PC-3 (cell line): ENCODE data around the gene RAB11FIP4. TPM values are rescaled to one million over a fixed set of nuclear protein-coding genes. Genes with fewer than 3 reads are reported as not detected.

ENCODE experiments used
- ATAC-seq: fragments of 200-7000 bp; cut with Tn5 transposase; 2 replicates; pipeline ENCODE4 v1.9.1; 2020; ENCODE audit warnings: mild to moderate bottlenecking, moderate library complexity
- BruUV-seq: library from RNA; stranded (reverse); fragments of 400-500 nt; replicated peaks from 2 replicates; lab custom pipeline; 2021; lab: Mats Ljungman, UMichigan
- CTCF ChIA-PET: fragments of 300-600 bp; sonication (Branson Sonifier 250); formaldehyde crosslinking; loops from one replicate; lab custom pipeline; 2022; ENCODE audit warnings: antibody characterized with exemption; lab: Charles Lee
- POLR2A ChIA-PET: fragments of 300-600 bp; sonication (Branson Sonifier 250); formaldehyde crosslinking; loops from one replicate; lab custom pipeline; 2022; ENCODE audit warnings: antibody characterized with exemption; ENCODE audit not compliant: unreplicated experiment; lab: Charles Lee
- DNase-seq: peaks from one replicate; pipeline ENCODE4 v3.0.0-alpha.2; 2015
- H2AFZ ChIP-seq: fragments of 300-600 bp; sonication (generic); 2 replicates; pipeline ENCODE4 v1.6.0; 2016; ENCODE audit warnings: antibody characterized with exemption, low read length
- H3F3A ChIP-seq: fragments of 300-600 bp; sonication (generic); one replicate; pipeline ENCODE4 v1.6.0; 2017; ENCODE audit warnings: antibody characterized with exemption, low read length, control low read depth, mild to moderate bottlenecking; ENCODE audit not compliant: unreplicated experiment
- H3K27ac ChIP-seq: fragments of 300-600 bp; sonication (generic); 2 replicates; pipeline ENCODE4 v1.5.1; 2016; ENCODE audit warnings: mild to moderate bottlenecking, low read length
- H3K27me3 ChIP-seq: fragments of 300-600 bp; sonication (generic); 2 replicates; pipeline ENCODE4 v1.6.1; 2016; ENCODE audit warnings: low read length, mixed read lengths
- H3K36me3 ChIP-seq: fragments of 300-600 bp; sonication (generic); 2 replicates; pipeline ENCODE4 v1.6.1; 2016; ENCODE audit warnings: low read depth, mixed run types, low read length, mixed read lengths
- H3K4me1 ChIP-seq: fragments of 300-600 bp; sonication (generic); 2 replicates; pipeline ENCODE4 v1.5.1; 2016; ENCODE audit warnings: low read length; ENCODE audit not compliant: insufficient read depth
- H3K4me2 ChIP-seq: fragments of 300-600 bp; sonication (generic); 2 replicates; pipeline ENCODE4 v1.6.0; 2016; ENCODE audit warnings: low read length
- H3K4me3 ChIP-seq: fragments of 300-600 bp; sonication (generic); 2 replicates; pipeline ENCODE4 v1.5.1; 2016; ENCODE audit warnings: mild to moderate bottlenecking, low read length, mixed read lengths
- H3K79me2 ChIP-seq: fragments of 300-600 bp; sonication (generic); 2 replicates; pipeline ENCODE4 v1.6.1; 2017; ENCODE audit warnings: low read length, mixed read lengths
- H3K9ac ChIP-seq: fragments of 300-600 bp; sonication (generic); 2 replicates; pipeline ENCODE4 v1.6.0; 2016; ENCODE audit warnings: mild to moderate bottlenecking, low read length
- H3K9me2 ChIP-seq: fragments of 300-600 bp; sonication (generic); replicated peaks from 2 replicates; pipeline ENCODE4 v1.6.1; 2016; ENCODE audit warnings: mixed run types, low read length, mixed read lengths
- H3K9me3 ChIP-seq: fragments of 300-600 bp; sonication (generic); 2 replicates; pipeline ENCODE4 v1.6.1; 2016; ENCODE audit warnings: low read length, mixed read lengths
- H4K20me1 ChIP-seq: fragments of 300-600 bp; sonication (generic); 2 replicates; pipeline ENCODE4 v1.6.1; 2016; ENCODE audit warnings: low read length, mixed read lengths
- CTCF ChIP-seq: fragments of 300-600 bp; sonication (generic); conservative IDR thresholded peaks from 2 replicates; pipeline ENCODE4 v1.5.1; 2017; ENCODE audit warnings: antibody characterized with exemption, low read depth, mild to moderate bottlenecking, low read length
- EZH2 ChIP-seq: fragments of 300-600 bp; sonication (generic); IDR thresholded peaks from one replicate; pipeline ENCODE4 v1.6.1; 2017; ENCODE audit warnings: antibody characterized with exemption, mild to moderate bottlenecking, low read length; ENCODE audit not compliant: unreplicated experiment
- EZH2phosphoT487 ChIP-seq: fragments of 300-600 bp; sonication (generic); IDR thresholded peaks from 2 replicates; pipeline ENCODE4 v1.6.1; 2018; ENCODE audit warnings: mild to moderate bottlenecking, antibody characterized with exemption, low read length, borderline replicate concordance
- intact Hi-C: fragments of 100-400 bp; cut with micrococcal nuclease; formaldehyde crosslinking; loops from 2 replicates; pipeline ENCODE4 v1.9.0; 2023
- total RNA-seq: library from RNA; depleted of rRNA; stranded (reverse); fragments of >200 nt; gene quantifications from 2 replicates; pipeline ENCODE4 v1.2.3, GENCODE V29; 2014

RAB11FIP4 gene
- total RNA-seq, 1 experiment from 2014 or later, result 4.2 TPM

GRCh38 chr17:31400481-31400950 lies 9.0 kb downstream of the RAB11FIP4 start:
- ChIA-PET POLR2A (no interaction called here), CTCF (no interaction called here)
- Histone ChIP-seq H3K27ac (no peak overlapping the region), H3K9me3 (no peaks in the 10 kb centered on the region), H3K4me1 (no peaks in the 10 kb centered on the region), H3K9me2 (no peaks in the 10 kb centered on the region), H3K4me2 (no peak overlapping the region), H3F3A (no peaks in the 10 kb centered on the region), H3K79me2 (no peaks in the 10 kb centered on the region), H2AFZ (no peak overlapping the region), H3K4me3 (no peak overlapping the region), H3K36me3 (no peaks in the 10 kb centered on the region), H3K9ac (no peak overlapping the region), H3K27me3 (no peaks in the 10 kb centered on the region), H4K20me1 (no peaks in the 10 kb centered on the region)
- BruUV-seq, result no TSS peak
- intact Hi-C loops, result no loop called here
- ATAC-seq, result no peak
- DNase-seq, result no peak
- no peak for TF ChIP-seq EZH2
- TF ChIP-seq EZH2phosphoT487, result no peak
- no peak for TF ChIP-seq CTCF

GRCh38 chr17:31401456-31402254 lies 10.2 kb downstream of the RAB11FIP4 start:
- H3K79me2 ChIP-seq, result no peaks in the 10 kb centered on the region
- intact Hi-C loops, result no loop called here
- TF ChIP-seq EZH2phosphoT487 (no peak), EZH2 (no peak), CTCF (no peak)

More at GRCh38 chr17:31401456-31402254, 10.2 kb downstream of the RAB11FIP4 start:
- H3K9me2 ChIP-seq, result no peaks in the 10 kb centered on the region
- H3K27ac ChIP-seq, result no peak overlapping the region
- DNase-seq, result no peak
- no peak overlapping the region for H3K9ac ChIP-seq
- no peaks in the 10 kb centered on the region for H3K36me3 ChIP-seq
- H2AFZ ChIP-seq, result no peak overlapping the region
- H3K4me3 ChIP-seq, result no peak overlapping the region
- no peaks in the 10 kb centered on the region for H3K27me3 ChIP-seq
- H3K4me1 ChIP-seq, result no peaks in the 10 kb centered on the region
- ChIA-PET POLR2A (no interaction called here), CTCF (no interaction called here)
- no peak for ATAC-seq
- no TSS peak for BruUV-seq
- no peak overlapping the region for H3K4me2 ChIP-seq
- no peaks in the 10 kb centered on the region for H3F3A ChIP-seq
- H3K9me3 ChIP-seq, result no peaks in the 10 kb centered on the region
- H4K20me1 ChIP-seq, result no peaks in the 10 kb centered on the region
